ENCODE measurements around the gene ATP6V1C2.

DNA sequence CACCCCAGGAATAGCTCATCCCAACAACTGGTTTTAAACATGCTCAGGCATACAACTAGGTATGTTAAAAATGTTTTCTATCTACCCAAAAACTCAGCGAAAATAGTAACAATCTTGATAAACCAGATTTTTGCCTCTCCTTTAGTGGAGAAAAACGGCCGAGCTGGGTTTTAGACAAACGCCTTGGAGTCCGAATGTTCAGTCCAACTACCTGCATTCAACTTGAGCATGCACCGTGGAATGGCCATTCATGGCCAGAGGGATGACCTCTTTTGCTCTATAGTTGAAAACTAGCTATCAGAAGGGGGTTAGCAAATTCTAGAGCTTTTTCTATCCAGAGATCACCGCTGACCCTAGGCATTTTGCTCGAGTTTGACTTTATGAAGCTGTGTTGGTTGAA is 60.3 kb downstream of the ATP6V1C2 start:
- TF ChIP-seq EZH2 (IDR thresholded peaks at IDR 0.05; ENCODE audit: borderline replicate concordance, low read length): no peak
- TF ChIP-seq, protein P1, sequence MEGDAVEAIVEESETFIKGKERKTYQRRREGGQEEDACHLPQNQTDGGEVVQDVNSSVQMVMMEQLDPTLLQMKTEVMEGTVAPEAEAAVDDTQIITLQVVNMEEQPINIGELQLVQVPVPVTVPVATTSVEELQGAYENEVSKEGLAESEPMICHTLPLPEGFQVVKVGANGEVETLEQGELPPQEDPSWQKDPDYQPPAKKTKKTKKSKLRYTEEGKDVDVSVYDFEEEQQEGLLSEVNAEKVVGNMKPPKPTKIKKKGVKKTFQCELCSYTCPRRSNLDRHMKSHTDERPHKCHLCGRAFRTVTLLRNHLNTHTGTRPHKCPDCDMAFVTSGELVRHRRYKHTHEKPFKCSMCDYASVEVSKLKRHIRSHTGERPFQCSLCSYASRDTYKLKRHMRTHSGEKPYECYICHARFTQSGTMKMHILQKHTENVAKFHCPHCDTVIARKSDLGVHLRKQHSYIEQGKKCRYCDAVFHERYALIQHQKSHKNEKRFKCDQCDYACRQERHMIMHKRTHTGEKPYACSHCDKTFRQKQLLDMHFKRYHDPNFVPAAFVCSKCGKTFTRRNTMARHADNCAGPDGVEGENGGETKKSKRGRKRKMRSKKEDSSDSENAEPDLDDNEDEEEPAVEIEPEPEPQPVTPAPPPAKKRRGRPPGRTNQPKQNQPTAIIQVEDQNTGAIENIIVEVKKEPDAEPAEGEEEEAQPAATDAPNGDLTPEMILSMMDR (IDR thresholded peaks at IDR 0.05; ENCODE audit: low read length): no peak
